Activated CD8-positive, alpha-beta memory T cell treated with anti-CD3 and anti-CD28 coated beads, Interleukin-2, amount 50 U/mL, for 24 hours (primary cell): ENCODE data around the gene OR13A1.
"Not testable (repeated sequence)": the region's sequence is repeated elsewhere in the genome, so short reads cannot be mapped to it uniquely, and the experiment has no call there.

Experiments used
- DNase-seq: peaks from one replicate; pipeline ENCODE4 v3.0.0-alpha.2; 2020; ENCODE audit errors: extremely low read depth

The OR13A1 gene

GRCh38 chr10:45315508-45315907, at the start of gene OR13A1:
Gene OR13A1, minus strand, starts transcription at chr10:45315608. Its CDS starts 11,186 bp downstream, at chr10:45304422.
- DNase-seq: no peak

- DNase-seq: not testable (repeated sequence)
Measured at GRCh38 chr10:45361983-45362799, 46.8 kb upstream of the OR13A1 start.

- DNase-seq: not testable (repeated sequence)
Measured at GRCh38 chr10:45358961-45359360, 43.6 kb upstream of the OR13A1 start.

GRCh38 chr10:45355494-45355893, 40.1 kb upstream of the OR13A1 start:
- DNase-seq: no peak

- no peak for DNase-seq
Measured at GRCh38 chr10:45354261-45354660, 38.9 kb upstream of the OR13A1 start.

- no peak for DNase-seq
Measured at GRCh38 chr10:45353186-45353585, 37.8 kb upstream of the OR13A1 start.

GRCh38 chr10:45348196-45348765, 32.9 kb upstream of the OR13A1 start:
- not testable (repeated sequence) for DNase-seq

GRCh38 chr10:45347464-45347863, 32.1 kb upstream of the OR13A1 start:
- not testable (repeated sequence) for DNase-seq

GRCh38 chr10:45346652-45347335, 31.4 kb upstream of the OR13A1 start:
- DNase-seq: not testable (repeated sequence)

GRCh38 chr10:45340420-45340819, 25.0 kb upstream of the OR13A1 start:
- not testable (repeated sequence) for DNase-seq

GRCh38 chr10:45339894-45340293, 24.5 kb upstream of the OR13A1 start:
- DNase-seq: no peak

GRCh38 chr10:45331824-45332223, 16.4 kb upstream of the OR13A1 start:
- not testable (repeated sequence) for DNase-seq

- not testable (repeated sequence) for DNase-seq
Measured at GRCh38 chr10:45326864-45327263, 11.5 kb upstream of the OR13A1 start.

- DNase-seq: no peak
Measured at GRCh38 chr10:45325116-45325515, 9.7 kb upstream of the OR13A1 start.

- DNase-seq: no peak
Measured at GRCh38 chr10:45319702-45320101, 4.3 kb upstream of the OR13A1 start.

- DNase-seq: no peak
Measured at GRCh38 chr10:45313264-45313873, 2.0 kb downstream of the OR13A1 start.

- DNase-seq: no peak
Measured at GRCh38 chr10:45308707-45309106, 6.7 kb downstream of the OR13A1 start.

GRCh38 chr10:45302573-45302972, 12.8 kb downstream of the OR13A1 start:
- DNase-seq: no peak

- not testable (repeated sequence) for DNase-seq
Measured at GRCh38 chr10:45298341-45298955, 17.0 kb downstream of the OR13A1 start.

GRCh38 chr10:45294681-45295080, 20.7 kb downstream of the OR13A1 start:
- DNase-seq: no peak

- no peak for DNase-seq
Measured at GRCh38 chr10:45286980-45287379, 28.4 kb downstream of the OR13A1 start.

GRCh38 chr10:45282061-45282460, 33.3 kb downstream of the OR13A1 start:
- no peak for DNase-seq
